A549 (cell line): ENCODE data around the gene OARD1.

Experiments
- BHLHE40 ChIP-seq: IDR thresholded peaks from 2 replicates; pipeline ENCODE4 v1.6.1; 2012; ENCODE audit warnings: low read depth, low read length, inconsistent platforms
- HMGXB4 ChIP-seq: fragments of 250-450 bp; sonication (Bioruptor Pico); IDR thresholded peaks from 2 replicates; pipeline ENCODE4 v1.5.0; 2021; ENCODE audit warnings: mild to moderate bottlenecking, moderate library complexity, borderline replicate concordance
- MAZ ChIP-seq: fragments of 150-350 bp; IDR thresholded peaks from 2 replicates; pipeline ENCODE4 v1.6.1; 2014; ENCODE audit warnings: antibody characterized with exemption, low read depth, low read length, borderline replicate concordance
- PBX3 ChIP-seq: IDR thresholded peaks from 2 replicates; pipeline ENCODE4 v1.6.1; 2012
- POLR2A ChIP-seq: IDR thresholded peaks from 2 replicates; pipeline ENCODE4 v1.6.1; 2012; ENCODE audit warnings: mild to moderate bottlenecking, low read length
- TF ChIP-seq, protein P1 (sequence below): fragments of >200 bp; sonication (Bioruptor Twin); formaldehyde crosslinking; IDR thresholded peaks from 3 replicates; pipeline ENCODE4 v1.5.1; 2016

DNA sequence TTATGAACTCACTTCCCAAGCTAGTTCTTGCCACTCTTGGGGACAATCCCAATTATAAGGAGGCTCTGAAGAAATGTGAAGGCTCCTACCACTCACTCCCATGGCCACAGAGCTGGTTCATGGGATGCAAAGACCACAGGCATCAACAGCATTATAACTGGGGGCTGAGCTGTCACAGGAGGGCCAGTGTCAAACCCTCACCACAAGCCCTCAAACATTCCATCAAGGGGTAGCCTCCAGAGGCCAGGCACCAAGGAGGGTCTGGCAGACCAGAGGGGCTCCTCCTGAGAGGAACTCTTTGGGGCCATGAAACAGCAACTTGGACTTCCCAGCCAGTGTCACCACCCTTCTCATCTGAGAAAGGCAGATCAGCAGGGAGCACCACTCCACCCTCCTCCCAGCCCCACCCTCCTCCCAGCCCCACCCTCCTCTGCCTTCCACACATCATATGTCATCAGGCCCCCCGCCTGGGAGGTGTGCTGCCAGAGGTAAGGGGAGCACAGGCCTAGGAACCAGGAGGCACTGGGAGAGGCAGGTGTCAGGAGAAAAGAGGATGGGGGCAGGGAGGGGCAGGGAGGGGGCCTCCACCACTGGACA is 31.1 kb downstream of the OARD1 start:
- no peak for TF ChIP-seq BHLHE40
- TF ChIP-seq POLR2A = no peak
- TF ChIP-seq, protein P1, sequence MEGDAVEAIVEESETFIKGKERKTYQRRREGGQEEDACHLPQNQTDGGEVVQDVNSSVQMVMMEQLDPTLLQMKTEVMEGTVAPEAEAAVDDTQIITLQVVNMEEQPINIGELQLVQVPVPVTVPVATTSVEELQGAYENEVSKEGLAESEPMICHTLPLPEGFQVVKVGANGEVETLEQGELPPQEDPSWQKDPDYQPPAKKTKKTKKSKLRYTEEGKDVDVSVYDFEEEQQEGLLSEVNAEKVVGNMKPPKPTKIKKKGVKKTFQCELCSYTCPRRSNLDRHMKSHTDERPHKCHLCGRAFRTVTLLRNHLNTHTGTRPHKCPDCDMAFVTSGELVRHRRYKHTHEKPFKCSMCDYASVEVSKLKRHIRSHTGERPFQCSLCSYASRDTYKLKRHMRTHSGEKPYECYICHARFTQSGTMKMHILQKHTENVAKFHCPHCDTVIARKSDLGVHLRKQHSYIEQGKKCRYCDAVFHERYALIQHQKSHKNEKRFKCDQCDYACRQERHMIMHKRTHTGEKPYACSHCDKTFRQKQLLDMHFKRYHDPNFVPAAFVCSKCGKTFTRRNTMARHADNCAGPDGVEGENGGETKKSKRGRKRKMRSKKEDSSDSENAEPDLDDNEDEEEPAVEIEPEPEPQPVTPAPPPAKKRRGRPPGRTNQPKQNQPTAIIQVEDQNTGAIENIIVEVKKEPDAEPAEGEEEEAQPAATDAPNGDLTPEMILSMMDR = no peak
- TF ChIP-seq PBX3 = no peak
- no peak for TF ChIP-seq HMGXB4 (CRISPR knock-in tag)
- no peak for TF ChIP-seq MAZ
